GM23338 (cell line): ENCODE measurements around the gene TNNC1. TPM values are rescaled to one million over a fixed set of nuclear protein-coding genes. Genes with fewer than 3 reads are reported as not detected.

Source experiments
- ATAC-seq: fragments of 200-7000 bp; cut with Tn5 transposase; 3 replicates; pipeline ENCODE4 v1.9.1; 2020
- DNase-seq: peaks from one replicate; pipeline ENCODE4 v3.0.0-alpha.2; 2015; ENCODE audit warnings: low spot score
- H2AFZ ChIP-seq: fragments of 200-600 bp; sonication (generic); 2 replicates; pipeline ENCODE4 v1.8.0; 2016; ENCODE audit warnings: antibody characterized with exemption, mild to moderate bottlenecking, moderate library complexity
- H3F3A ChIP-seq: fragments of 200-600 bp; sonication (generic); replicated peaks from 2 replicates; pipeline ENCODE4 v1.8.0; 2017; ENCODE audit warnings: antibody characterized with exemption, mixed run types, low read depth
- H3K27ac ChIP-seq: fragments of 200-600 bp; sonication (generic); 2 replicates; pipeline ENCODE4 v1.6.1; 2016; ENCODE audit warnings: low read depth
- H3K27me3 ChIP-seq: fragments of 200-600 bp; sonication (generic); 2 replicates; pipeline ENCODE4 v1.8.0; 2016; ENCODE audit warnings: mild to moderate bottlenecking, mixed run types, moderate library complexity; ENCODE audit not compliant: insufficient read depth
- H3K36me3 ChIP-seq: fragments of 200-600 bp; sonication (generic); 2 replicates; pipeline ENCODE4 v1.8.0; 2016; ENCODE audit warnings: mild to moderate bottlenecking; ENCODE audit not compliant: insufficient read depth
- H3K4me1 ChIP-seq: fragments of 200-600 bp; sonication (generic); 2 replicates; pipeline ENCODE4 v1.8.0; 2016; ENCODE audit warnings: mild to moderate bottlenecking, moderate library complexity; ENCODE audit not compliant: insufficient read depth
- H3K4me2 ChIP-seq: fragments of 200-600 bp; sonication (generic); 2 replicates; pipeline ENCODE4 v1.7.1; 2017; ENCODE audit warnings: mixed run types
- H3K4me3 ChIP-seq: fragments of 200-600 bp; sonication (generic); 2 replicates; pipeline ENCODE4 v1.6.1; 2016; ENCODE audit warnings: mixed run types
- H3K79me2 ChIP-seq: fragments of 200-600 bp; sonication (generic); replicated peaks from 2 replicates; pipeline ENCODE4 v1.8.0; 2017; ENCODE audit warnings: mild to moderate bottlenecking; ENCODE audit not compliant: insufficient read depth
- H3K9me2 ChIP-seq: fragments of 200-600 bp; sonication (generic); 2 replicates; pipeline ENCODE4 v1.8.0; 2017; ENCODE audit not compliant: insufficient read depth
- H4K20me1 ChIP-seq: fragments of 200-600 bp; sonication (generic); replicated peaks from 2 replicates; pipeline ENCODE4 v1.8.0; 2017; ENCODE audit warnings: mild to moderate bottlenecking; ENCODE audit not compliant: insufficient read depth
- H3K27ac Mint-ChIP-seq: 2 replicates; pipeline ENCODE4 v1.8.0; 2020; ENCODE audit warnings: inconsistent platforms, mild to moderate bottlenecking, moderate library complexity, mixed read lengths
- H3K27me3 Mint-ChIP-seq: 3 replicates; pipeline ENCODE4 v1.8.0; 2022; ENCODE audit warnings: low read depth, mild to moderate bottlenecking, moderate library complexity, mixed read lengths, inconsistent platforms; ENCODE audit not compliant: insufficient read depth, poor library complexity
- H3K36me3 Mint-ChIP-seq: 3 replicates; pipeline ENCODE4 v1.8.0; 2021; ENCODE audit warnings: low read depth, mild to moderate bottlenecking, inconsistent platforms, moderate library complexity, mixed read lengths
- H3K4me1 Mint-ChIP-seq: 3 replicates; pipeline ENCODE4 v1.8.0; 2020; ENCODE audit warnings: mild to moderate bottlenecking, inconsistent platforms, mixed read lengths
- H3K4me3 Mint-ChIP-seq: 3 replicates; pipeline ENCODE4 v1.8.0; 2021; ENCODE audit warnings: moderate library complexity, mild to moderate bottlenecking, inconsistent platforms, mixed read lengths
- H3K9me3 Mint-ChIP-seq: 3 replicates; pipeline ENCODE4 v1.8.0; 2020; ENCODE audit warnings: moderate library complexity, mild to moderate bottlenecking, inconsistent platforms, mixed read lengths
- CREB1 ChIP-seq: fragments of 250-450 bp; sonication (Bioruptor Pico); IDR thresholded peaks from 2 replicates; pipeline ENCODE4 v1.5.0; 2020; ENCODE audit warnings: low read depth, mild to moderate bottlenecking, moderate library complexity
- ETS1 ChIP-seq: IDR thresholded peaks from 2 replicates; pipeline ENCODE4 v1.6.1; 2016; ENCODE audit warnings: antibody characterized with exemption
- EZH2 ChIP-seq: fragments of 200-600 bp; sonication (generic); IDR thresholded peaks from one replicate; pipeline ENCODE4 v1.8.0; 2017; ENCODE audit warnings: antibody characterized with exemption, mild to moderate bottlenecking, low read depth; ENCODE audit not compliant: unreplicated experiment
- EZH2phosphoT487 ChIP-seq: fragments of 200-600 bp; sonication (generic); IDR thresholded peaks from one replicate; pipeline ENCODE4 v1.8.1; 2018; ENCODE audit warnings: antibody characterized with exemption; ENCODE audit not compliant: unreplicated experiment
- JUNB ChIP-seq: IDR thresholded peaks from one replicate; pipeline ENCODE4 v1.6.1; 2016; ENCODE audit warnings: antibody characterized with exemption; ENCODE audit not compliant: unreplicated experiment
- NANOG ChIP-seq: IDR thresholded peaks from 2 replicates; pipeline ENCODE4 v1.6.1; 2016; ENCODE audit warnings: antibody characterized with exemption, borderline replicate concordance
- POLR2AphosphoS5 ChIP-seq: IDR thresholded peaks from 2 replicates; pipeline ENCODE4 v1.6.1; 2016; ENCODE audit warnings: antibody characterized with exemption, low read depth
- REST ChIP-seq: IDR thresholded peaks from one replicate; pipeline ENCODE4 v1.6.1; 2018; ENCODE audit warnings: antibody characterized with exemption; ENCODE audit not compliant: unreplicated experiment
- STAT1 ChIP-seq: IDR thresholded peaks from one replicate; pipeline ENCODE4 v1.6.1; 2016; ENCODE audit warnings: antibody characterized with exemption; ENCODE audit not compliant: unreplicated experiment
- ZNF331 ChIP-seq: fragments of 250-450 bp; sonication (Bioruptor Pico); IDR thresholded peaks from 2 replicates; pipeline ENCODE4 v1.5.0; 2020; ENCODE audit warnings: low read depth, mild to moderate bottlenecking, moderate library complexity
- ZNF462 ChIP-seq: fragments of 250-450 bp; sonication (Bioruptor Pico); IDR thresholded peaks from 2 replicates; pipeline ENCODE4 v1.5.0; 2020; ENCODE audit warnings: mild to moderate bottlenecking, moderate library complexity
- polyA plus RNA-seq: library from polyadenylated mRNA; unstranded; fragments of >200 nt; fragmentation: Nextera tagmentation; extraction: Ambion mirVana; gene quantifications from 2 replicates; pipeline ENCODE4 v1.2.1, GENCODE V29; 2016
- total RNA-seq: library from RNA; depleted of rRNA; stranded (reverse); fragments of >200 nt; shearing (Covaris generic); gene quantifications from 2 replicates; pipeline ENCODE4 v1.2.3, GENCODE V29; 2014

TNNC1 gene
- total and polyA plus RNA-seq, 2 experiments from 2014 or later = 6.5 to 6.9 TPM

GRCh38 chr3:52498137-52499054 is 44.6 kb upstream of the TNNC1 start:
- ATAC-seq = no peak
- Mint-ChIP-seq H3K9me3 (no peaks in the 10 kb centered on the region), H3K27me3 (no peaks in the 10 kb centered on the region), H3K4me1 (peaks cover 5% of the 10 kb centered on the region; the same call in 2 of the 3 replicates), H3K36me3 (no peaks in the 10 kb centered on the region), H3K4me3 (no peak overlapping the region), H3K27ac (no peak overlapping the region)
- Histone ChIP-seq H3K27me3 (no peaks in the 10 kb centered on the region), H4K20me1 (no peaks in the 10 kb centered on the region), H3K4me1 (no peaks in the 10 kb centered on the region), H3K4me3 (no peak overlapping the region), H3K27ac (no peak overlapping the region), H3K4me2 (no peak overlapping the region), H3K36me3 (no peaks in the 10 kb centered on the region), H3F3A (no peaks in the 10 kb centered on the region), H3K9me2 (no peaks in the 10 kb centered on the region), H3K79me2 (no peaks in the 10 kb centered on the region), H2AFZ (no peak overlapping the region)
- no peak for DNase-seq
- TF ChIP-seq EZH2 = no peak
- no peak for TF ChIP-seq CREB1 (CRISPR knock-in tag)
- TF ChIP-seq ZNF462 (CRISPR knock-in tag) = no peak
- no peak for TF ChIP-seq ZNF331 (CRISPR knock-in tag)
- no peak for TF ChIP-seq STAT1
- no peak for TF ChIP-seq EZH2phosphoT487
- TF ChIP-seq JUNB = no peak
- no peak for TF ChIP-seq ETS1
- no peak for TF ChIP-seq REST
- no peak for TF ChIP-seq POLR2AphosphoS5
- TF ChIP-seq NANOG = no peak
